ENCODE measurements around the gene RAPH1.

Gene RAPH1

DNA sequence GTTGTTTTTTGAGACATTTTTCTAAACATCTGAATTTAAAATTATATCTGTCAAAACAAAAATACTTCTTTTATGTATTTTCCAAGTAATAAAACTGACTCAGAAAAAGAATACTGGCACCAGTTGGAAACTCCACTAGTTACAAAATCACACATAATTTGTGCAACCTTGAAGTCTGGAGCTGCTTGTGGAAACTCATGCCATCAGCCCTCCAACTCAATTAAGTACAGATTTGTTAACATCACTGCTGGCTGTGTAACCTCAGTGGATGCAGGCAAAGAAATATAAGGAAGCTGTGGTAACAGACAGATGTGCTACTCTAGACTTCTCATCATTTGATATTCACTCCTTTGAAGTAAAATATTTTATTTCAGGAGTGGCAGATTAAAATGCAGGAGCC is 30.0 kb upstream of the RAPH1 start:
- H3K4me3 ChIP-seq (ENCODE audit: low read length) = no peak overlapping the region
- DNase-seq (ENCODE audit: low read depth) = no peak
- TF ChIP-seq CTCF (conservative IDR thresholded peaks at IDR 0.05; ENCODE audit: low read depth, low read length) = no peak

- no peak for DNase-seq (ENCODE audit: low read depth)
- TF ChIP-seq CTCF (conservative IDR thresholded peaks at IDR 0.05; ENCODE audit: low read depth, low read length) = no peak
- H3K4me3 ChIP-seq (ENCODE audit: low read length) = no peak overlapping the region
Observed at GRCh38 chr2:203562268-203562667, 27.2 kb upstream of the RAPH1 start.

DNA sequence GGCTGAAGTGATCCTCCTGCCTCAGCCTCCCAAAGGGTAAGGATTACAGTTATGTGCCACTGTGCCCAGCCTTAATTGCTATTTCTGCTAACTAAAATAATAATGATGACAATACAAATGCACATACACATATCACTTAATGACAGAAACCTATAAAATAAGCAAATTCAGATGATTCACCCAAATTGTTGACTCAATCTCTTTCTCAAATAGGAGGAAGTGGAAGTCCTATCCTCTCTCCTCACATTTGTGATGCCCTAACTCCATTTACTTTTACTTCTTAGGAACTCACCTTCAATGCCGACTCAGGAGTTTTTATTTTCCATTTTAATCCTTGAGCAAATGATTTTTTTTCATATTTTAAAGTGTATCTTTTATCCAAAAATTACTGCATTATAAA is 24.5 kb upstream of the RAPH1 start:
- TF ChIP-seq CTCF (conservative IDR thresholded peaks at IDR 0.05; ENCODE audit: low read depth, low read length) = no peak
- no peak for DNase-seq (ENCODE audit: low read depth)
- H3K4me3 ChIP-seq (ENCODE audit: low read length) = no peak overlapping the region

DNA sequence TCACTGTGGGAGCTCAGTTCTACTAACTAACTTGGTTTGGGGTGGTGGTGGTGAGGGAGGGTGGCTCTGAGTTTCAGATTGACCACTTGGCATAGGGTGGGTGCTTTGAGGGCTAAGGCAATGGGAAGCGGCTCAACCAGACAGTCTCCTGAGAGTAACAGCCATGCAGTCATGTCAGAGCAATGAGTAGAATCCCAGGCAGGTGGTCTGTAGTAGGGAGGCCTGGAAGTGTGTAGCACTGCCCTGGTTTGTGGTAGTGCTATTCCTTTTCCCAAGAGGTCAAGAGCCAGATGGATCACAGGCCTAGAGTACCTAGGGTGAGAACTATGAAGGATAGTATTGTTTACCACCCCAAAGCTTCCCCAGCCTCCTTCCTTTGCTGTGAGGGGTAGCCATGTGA is 18.7 kb upstream of the RAPH1 start:
- DNase-seq (ENCODE audit: low read depth) = no peak
- TF ChIP-seq CTCF (conservative IDR thresholded peaks at IDR 0.05; ENCODE audit: low read depth, low read length) = no peak
- H3K4me3 ChIP-seq (ENCODE audit: low read length) = no peak overlapping the region

- no peak overlapping the region for H3K4me3 ChIP-seq (ENCODE audit: low read length)
- TF ChIP-seq CTCF (conservative IDR thresholded peaks at IDR 0.05; ENCODE audit: low read depth, low read length) = no peak
- no peak for DNase-seq (ENCODE audit: low read depth)
Observed at GRCh38 chr2:203551778-203552177, 16.7 kb upstream of the RAPH1 start.

DNA sequence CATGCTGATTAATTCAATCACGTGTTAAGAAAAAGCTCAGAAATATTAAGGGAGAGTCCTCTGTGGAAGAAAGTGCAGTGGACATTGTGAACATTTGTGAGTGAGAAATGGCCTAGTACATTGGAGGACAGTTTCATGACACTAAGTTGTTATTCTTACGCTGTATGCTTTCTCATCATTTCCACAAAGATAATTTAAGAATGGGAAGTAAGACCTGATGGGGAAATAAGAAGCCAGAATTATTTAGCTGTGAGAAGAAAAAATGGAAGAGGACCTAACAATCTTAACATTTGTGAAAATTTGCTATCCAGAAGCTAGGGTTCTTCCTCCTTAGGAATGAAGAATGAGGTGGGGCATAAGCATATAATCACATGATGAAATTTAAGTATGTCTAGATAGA is 15.2 kb upstream of the RAPH1 start:
- no peak for TF ChIP-seq CTCF (conservative IDR thresholded peaks at IDR 0.05; ENCODE audit: low read depth, low read length)
- no peak overlapping the region for H3K4me3 ChIP-seq (ENCODE audit: low read length)
- DNase-seq (ENCODE audit: low read depth) = no peak

DNA sequence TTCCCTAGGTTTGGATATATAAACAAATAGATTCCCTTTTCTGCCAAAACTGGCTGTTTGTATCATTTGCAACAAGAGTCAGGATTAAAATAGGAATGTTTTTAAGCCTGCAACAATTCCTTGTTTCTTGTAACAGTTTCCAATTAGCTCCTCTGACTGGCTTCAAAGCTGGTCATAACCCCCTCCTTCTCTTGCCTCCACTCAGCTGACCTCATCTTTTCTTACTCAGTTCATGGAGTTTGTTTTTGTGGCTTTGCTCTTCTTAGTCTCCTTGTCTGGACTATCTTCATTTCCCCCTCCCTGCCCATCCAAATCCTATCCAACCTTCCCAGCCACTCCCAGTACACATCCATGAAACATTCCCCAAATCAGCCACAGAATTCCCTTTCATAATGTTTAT is 14.3 kb upstream of the RAPH1 start:
- TF ChIP-seq CTCF (conservative IDR thresholded peaks at IDR 0.05; ENCODE audit: low read depth, low read length) = no peak

More for the DNA sequence above, 14.3 kb upstream of the RAPH1 start:
- no peak overlapping the region for H3K4me3 ChIP-seq (ENCODE audit: low read length)
- DNase-seq (ENCODE audit: low read depth) = no peak
